HG02759 (cell line): ENCODE data around the gene UTS2R.
A peak's percentile ranks its signal among the peaks of the same experiment; 100 is the strongest.

Experiments used
- ATAC-seq: cut with Tn5 transposase; IDR thresholded peaks from one replicate; pipeline ENCODE4 v1.9.1; 2021; ENCODE audit warnings: mild to moderate bottlenecking, moderate library complexity; ENCODE audit not compliant: unreplicated experiment

Gene UTS2R

GRCh38 chr17:82388223-82388921, 16.8 kb downstream of the UTS2R start:
- ATAC-seq: no peak

DNA sequence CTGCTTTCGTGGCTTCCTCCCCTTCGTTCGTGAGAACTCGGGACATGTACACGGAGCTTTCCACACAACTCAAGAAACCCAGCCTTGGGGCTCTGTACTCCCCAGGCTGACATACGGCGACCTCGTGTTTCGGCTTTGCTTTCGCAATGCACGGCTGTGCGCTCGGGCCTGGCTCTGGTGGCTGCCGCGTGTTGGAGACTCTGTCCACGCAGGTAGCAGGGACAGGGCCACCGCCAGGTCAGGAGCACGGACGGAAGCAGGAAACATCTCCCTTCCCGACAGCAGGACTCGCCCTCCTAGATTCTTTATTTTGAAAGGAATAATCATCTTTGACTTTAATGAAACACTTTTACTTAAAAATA, 17.3 kb downstream of the UTS2R start:
- ATAC-seq: no peak

DNA sequence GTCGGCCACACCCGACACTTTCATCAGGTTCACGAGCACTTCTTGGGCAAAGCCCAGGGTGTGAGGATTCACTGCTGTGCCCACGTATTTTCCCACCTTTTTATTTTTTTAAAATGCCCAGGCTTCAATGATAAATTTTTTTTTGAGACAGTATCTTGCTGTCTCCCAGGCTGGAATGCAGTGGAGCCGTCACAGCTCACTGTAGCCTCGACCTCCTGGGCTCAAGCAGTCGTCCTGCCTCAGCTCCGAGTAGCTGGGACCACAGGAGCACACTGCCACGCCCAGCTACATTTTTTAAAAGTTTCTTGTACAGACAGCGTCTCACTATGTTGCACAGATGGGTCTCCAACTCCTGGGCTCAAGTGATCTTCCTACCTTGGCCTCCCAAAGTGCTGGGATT, 17.8 kb downstream of the UTS2R start:
- no peak for ATAC-seq

GRCh38 chr17:82390015-82390859, 18.7 kb downstream of the UTS2R start:
- no peak for ATAC-seq

- ATAC-seq: no peak
Measured at GRCh38 chr17:82390860-82391435, 19.4 kb downstream of the UTS2R start.

DNA sequence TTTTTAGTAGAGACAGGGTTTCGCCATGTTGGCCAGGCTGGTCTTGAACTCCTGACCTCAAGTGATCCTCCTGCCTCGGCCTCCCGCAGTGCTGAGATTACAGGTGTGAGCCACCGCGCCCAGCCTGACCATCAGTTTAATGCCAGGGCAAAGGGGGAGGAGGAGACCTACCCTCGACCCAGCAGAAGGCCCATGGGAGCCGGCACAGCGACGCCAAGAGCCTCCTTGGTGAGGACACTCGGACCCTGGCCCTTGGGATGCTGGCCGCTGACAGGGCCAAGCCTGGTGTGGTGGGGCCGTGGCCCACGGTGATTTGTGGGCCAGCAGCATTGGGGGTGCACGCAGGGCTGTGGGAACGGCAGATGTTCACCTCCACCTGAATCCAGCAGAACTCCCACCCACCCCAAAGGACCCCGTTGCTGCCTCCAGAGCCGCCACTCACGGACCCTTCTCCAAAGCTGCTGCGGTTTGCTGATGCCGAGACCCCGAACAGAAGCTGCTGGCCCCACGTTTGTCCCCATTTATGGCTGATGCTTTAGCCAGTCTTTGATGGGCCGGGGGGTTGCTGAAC, 20.0 kb downstream of the UTS2R start:
- ATAC-seq: no peak

- no peak for ATAC-seq
Measured at GRCh38 chr17:82392209-82392920, 20.8 kb downstream of the UTS2R start.

DNA sequence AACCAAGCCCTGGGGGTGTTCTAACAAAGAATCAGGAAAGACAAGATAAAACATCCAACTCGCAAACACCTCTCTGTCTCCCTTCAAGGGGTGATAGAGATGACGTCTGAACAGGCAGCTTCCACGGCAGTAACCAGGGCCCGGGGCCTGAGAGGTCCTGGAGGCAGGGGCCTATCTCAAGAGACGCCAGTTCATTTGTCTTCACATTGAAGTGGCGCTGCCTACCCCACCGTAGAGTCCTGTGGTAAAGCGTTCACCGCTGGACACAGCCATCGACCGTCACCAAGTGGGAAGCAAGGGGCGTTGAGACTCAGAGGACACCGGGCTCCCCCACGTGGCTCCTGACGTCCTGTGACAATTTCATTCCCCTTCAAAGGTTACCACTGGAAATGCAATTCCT, 21.4 kb downstream of the UTS2R start:
- no peak for ATAC-seq

DNA sequence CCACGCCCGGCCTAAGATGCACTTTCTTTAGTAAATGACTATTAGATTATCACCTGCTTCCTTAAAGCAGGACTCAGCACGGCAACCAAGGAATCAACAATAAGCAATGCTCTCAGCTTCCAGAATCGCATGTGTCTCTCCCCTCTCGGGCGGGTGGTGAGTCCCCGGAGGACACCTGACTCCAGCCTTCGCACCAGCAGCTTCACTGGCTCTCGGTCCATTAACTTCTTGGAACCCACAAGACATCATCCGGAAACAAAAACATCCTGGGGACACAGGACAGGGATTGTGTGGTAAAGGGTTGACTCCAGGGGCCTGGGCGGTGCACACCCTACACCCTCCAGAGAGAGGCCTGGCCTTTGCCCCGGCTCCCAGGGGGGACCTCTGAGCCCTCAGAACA, 22.7 kb downstream of the UTS2R start:
- no peak for ATAC-seq

- no peak for ATAC-seq
Measured at GRCh38 chr17:82396601-82397435, 25.3 kb downstream of the UTS2R start.

- ATAC-seq: no peak
Measured at GRCh38 chr17:82397449-82398335, 26.1 kb downstream of the UTS2R start.

DNA sequence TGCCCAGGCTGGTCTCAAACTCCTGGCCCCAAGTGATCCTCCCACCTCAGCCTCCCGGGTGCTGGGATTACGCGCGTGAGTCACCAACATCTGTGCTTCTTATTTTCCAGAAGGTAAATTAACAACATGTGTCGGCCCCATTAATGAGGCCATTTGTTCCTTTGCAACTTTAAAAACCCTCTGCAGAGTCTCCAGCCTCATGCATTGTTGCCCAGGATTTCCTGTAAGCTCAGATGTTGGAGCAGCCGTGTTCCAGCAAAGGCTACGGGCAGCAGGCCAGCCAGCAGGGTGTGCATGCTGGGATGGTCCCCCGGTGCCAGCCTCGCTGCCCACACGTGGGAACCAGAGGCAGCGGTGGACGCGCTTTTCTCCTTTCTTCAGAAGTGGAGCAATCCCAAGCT, 27.5 kb downstream of the UTS2R start:
- no peak for ATAC-seq

- no peak for ATAC-seq
Measured at GRCh38 chr17:82399601-82400101, 28.1 kb downstream of the UTS2R start.

DNA sequence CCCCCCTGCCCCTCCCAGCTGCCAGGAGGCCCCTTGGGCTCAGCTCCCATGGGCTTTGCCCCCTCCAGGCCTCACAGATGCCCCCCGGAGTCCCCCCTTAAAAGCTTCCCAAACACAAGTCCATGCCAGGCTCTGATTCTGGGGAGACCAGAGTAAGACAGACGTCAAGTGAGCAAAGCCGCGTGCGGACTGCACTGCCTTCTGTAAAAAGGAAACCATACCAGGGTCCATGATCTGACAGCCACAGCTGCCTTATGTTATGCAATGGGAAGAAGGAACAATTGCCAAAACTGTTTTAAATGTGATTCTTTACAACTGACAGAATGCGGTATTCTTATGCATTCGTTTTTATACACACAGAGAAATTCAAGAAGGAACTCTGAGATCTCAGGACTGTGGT, 28.6 kb downstream of the UTS2R start:
- ATAC-seq: no peak

DNA sequence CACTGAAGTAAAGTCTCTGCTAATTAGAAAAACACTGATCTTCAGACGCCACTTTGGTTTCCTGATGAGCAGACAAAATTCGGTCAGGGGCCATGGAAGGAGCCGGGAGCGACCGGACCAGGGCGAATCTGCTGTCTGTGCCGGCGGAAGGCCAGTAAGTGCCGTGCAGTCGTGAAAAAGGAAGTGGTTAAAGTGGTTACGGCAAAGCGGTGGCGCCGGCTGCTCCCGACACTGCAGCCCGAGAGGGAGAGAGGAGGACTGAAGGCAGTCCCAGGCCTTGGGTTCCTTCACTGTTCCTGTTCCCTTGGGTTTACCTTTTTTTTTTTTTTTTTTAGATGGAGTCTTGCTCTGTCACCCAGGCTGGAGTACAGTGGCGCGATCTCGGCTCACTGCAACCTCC, 29.3 kb downstream of the UTS2R start:
- no peak for ATAC-seq

GRCh38 chr17:82402865-82403264, 31.3 kb downstream of the UTS2R start:
- peak; percentile 74 for ATAC-seq

DNA sequence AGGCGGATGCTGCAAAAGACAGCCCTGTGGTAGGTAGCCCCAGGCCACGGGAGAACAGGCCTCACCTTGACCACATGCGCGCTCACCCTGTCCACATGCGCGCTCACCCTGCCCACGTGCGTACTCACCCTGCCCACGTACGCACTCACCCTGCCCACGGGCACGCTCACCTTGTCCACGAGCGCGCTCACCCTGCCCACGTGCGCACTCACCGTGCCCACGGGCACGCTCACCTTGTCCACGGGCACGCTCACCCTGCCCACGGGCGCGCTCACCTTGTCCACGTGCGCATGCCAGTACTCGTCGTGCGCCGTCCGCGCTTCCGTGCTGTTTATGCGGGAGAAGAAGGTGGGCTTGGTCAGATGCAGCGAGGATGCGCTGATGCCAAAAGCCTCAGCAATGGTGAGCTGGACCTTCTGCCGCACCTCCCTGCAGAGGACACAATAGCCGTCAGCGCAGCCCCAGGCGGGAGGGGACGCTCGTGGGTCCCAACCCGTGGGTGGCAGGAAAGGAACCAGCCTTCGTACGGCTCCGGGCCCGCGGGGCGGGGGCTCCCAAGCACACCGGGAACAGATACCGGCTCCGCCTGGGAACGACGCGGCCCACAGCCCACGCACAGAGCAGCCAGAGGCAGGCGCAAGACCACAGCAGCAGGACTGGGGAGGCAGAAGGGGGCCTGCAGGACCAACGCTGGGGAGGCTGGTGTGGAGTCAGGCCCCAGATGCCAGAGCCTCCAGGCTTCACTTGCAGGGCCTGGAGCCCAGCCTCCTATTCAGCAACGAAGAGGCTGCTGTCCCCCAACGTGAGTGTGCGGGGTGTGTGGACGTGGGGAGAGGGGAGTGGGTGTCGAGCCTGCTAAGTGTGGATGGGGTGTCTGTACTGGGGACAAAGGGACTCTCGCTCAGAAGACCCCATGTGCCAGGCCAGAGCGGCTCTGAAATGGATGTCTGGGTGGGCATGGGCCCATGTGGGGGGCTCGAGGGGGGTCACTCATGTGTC, 32.4 kb downstream of the UTS2R start:
- no peak for ATAC-seq

DNA sequence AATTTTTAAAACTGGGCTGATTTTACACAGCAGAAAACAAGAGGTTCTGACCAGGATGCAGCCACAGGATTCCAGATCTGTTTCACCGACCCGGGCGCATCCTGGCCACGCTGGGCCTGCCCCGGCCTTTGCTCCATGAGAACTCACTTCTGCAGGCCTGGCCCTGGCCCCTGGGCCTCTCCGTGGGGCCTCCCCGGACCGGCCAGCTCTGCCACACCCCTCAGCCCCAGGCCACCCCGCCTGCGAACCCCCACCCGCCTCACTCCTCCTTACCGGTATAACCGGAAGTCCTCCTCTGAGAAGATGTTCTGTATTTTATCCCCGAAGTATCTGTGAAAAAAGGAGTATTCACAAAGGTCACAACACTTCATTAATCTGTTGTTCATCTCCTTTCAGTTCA, 33.5 kb downstream of the UTS2R start:
- ATAC-seq: no peak
